Pancreas (tissue), 10 donors: Measurements from ENCODE around the gene TAS2R3. TPM values are rescaled to one million over a fixed set of nuclear protein-coding genes. Genes with fewer than 3 reads are reported as not detected.
"Not testable (repeated sequence)": the region's sequence is repeated elsewhere in the genome, so short reads cannot be mapped to it uniquely, and the experiment has no call there.

Source experiments
- ATAC-seq, 4 donors: fragments of 200-7000 bp; cut with Tn5 transposase; one replicate each; pipeline versions ENCODE4 v1.8.0 to v1.9.1; 2020; ENCODE audit warnings: mild to moderate bottlenecking in 4 of 4, moderate library complexity in 4 of 4
- DNase-seq, 6 donors: peaks; one replicate each; pipeline ENCODE4 v3.0.0-alpha.2; 2020
- FAIRE-seq: peaks from 2 replicates; lab custom pipeline; 2012; peaks lifted over from hg19 to GRCh38; lab: Jason Lieb, UNC
- H3K27ac ChIP-seq, 4 donors: fragments of 200-600 bp; sonication (generic); 1 replicate in 3 of 4; 2 replicates in 1 of 4; pipeline versions ENCODE4 v1.5.0 to v1.8.0; 2020
- H3K27me3 ChIP-seq, 4 donors: fragments of 200-600 bp; one replicate each; pipeline ENCODE4 v1.8.0; 2021
- H3K36me3 ChIP-seq, 3 donors: fragments of 200-600 bp; sonication (generic) in 1 of 3; one replicate each; pipeline versions ENCODE4 v1.5.0 to v1.8.0; 2020 to 2021
- H3K4me1 ChIP-seq, 3 donors: fragments of 200-600 bp; one replicate each; pipeline ENCODE4 v1.8.0; 2021
- H3K4me3 ChIP-seq, 4 donors: fragments of 200-600 bp; sonication (generic) in 2 of 4; one replicate each; pipeline versions ENCODE4 v1.5.0 to v1.8.0; 2020 to 2021
- H3K9me3 ChIP-seq, 4 donors: fragments of 200-600 bp; one replicate each; pipeline ENCODE4 v1.8.0; 2021
- CTCF ChIP-seq, 4 donors: fragments of 200-600 bp; sonication (generic) in 3 of 4; IDR thresholded peaks; one replicate each; pipeline versions ENCODE4 v1.5.0 to v1.8.0; 2021; ENCODE audit warnings: antibody characterized with exemption in 4 of 4
- WGBS, 2 donors: extraction: QIAGEN DNeasy Blood & Tissue Kit; methylation state at CpG; one replicate each; pipeline ENCODE4 v1.1.7; 2013; 5-methylcytosine and 5-hydroxymethylcytosine counted together
- intact Hi-C, 3 donors: fragments of 100-400 bp; cut with DNase I; formaldehyde crosslinking; loops; one replicate each; pipeline versions ENCODE4 v1.11.1 to v1.14.2; 2022
- polyA plus RNA-seq, 2 donors: library from polyadenylated mRNA; stranded (reverse); fragments of 200-250 nt; gene quantifications; one replicate each; pipeline ENCODE4 v1.2.3, GENCODE V29; 2013
- total RNA-seq, 6 donors: library from RNA; stranded (reverse); fragmentation: NEBNext Ultra II Directional in 4 of 6; extraction: Animal tissue kit (Norgen Biotek cat#: 25700) in 4 of 6; gene quantifications; one replicate each; pipeline versions ENCODE4 v1.2.1 to v1.2.4, GENCODE V29; 2021 to 2023
- donor health status: healthy with polysubstance abuse.
- donor health status: DM: no; HTN: no; CAD: no; lungs with moderate emphysema.
- donor health status: DM: no; HTN: no; CAD: no.
- donor health status: control.
- donor health status: control.
- donor health status: Bipolar disorder and iron deficiency.
- donor health status: DM: yes; HTN: yes; CAD: no.
- donor health status: DM: no; HTN: no; CAD: no.
- donor health status: DM: no; HTN: no; CAD: no.
- donor health status: DM: yes; HTN: yes; CAD: no.

TAS2R3 gene
- total and polyA plus RNA-seq, 8 donors: 0.16 to 1.3 (median 0.97) TPM

GRCh38 chr7:141742229-141742628, 21.7 kb upstream of the TAS2R3 start:
- Histone ChIP-seq H3K4me1 (peaks cover 14 to 17% (median 14%) of the 10 kb centered on the region in 3 donors), H3K27ac (no peak overlapping the region), H3K4me3 (no peak overlapping the region), H3K36me3 (peaks cover 8 to 61% (median 44%) of the 10 kb centered on the region in 3 donors), H3K9me3 (no peaks in the 10 kb centered on the region), H3K27me3 (no peaks in the 10 kb centered on the region)
- FAIRE-seq: no peak
- ATAC-seq: no peak
- no peak for TF ChIP-seq CTCF (IDR thresholded peaks at IDR 0.05)
- DNase-seq: no peak
- 47 to 50% methylated on average over 1 of the region's 1 CpG for WGBS, 2 donors
- intact Hi-C loops: no loop called here

- TF ChIP-seq CTCF (IDR thresholded peaks at IDR 0.05): no peak
- no peak overlapping the region for H3K27ac ChIP-seq
- H3K9me3 ChIP-seq: no peaks in the 10 kb centered on the region
- peaks cover 8 to 11% (median 9%) of the 10 kb centered on the region in 3 donors for H3K4me1 ChIP-seq
- peaks cover 8 to 73% (median 46%) of the 10 kb centered on the region in 3 donors for H3K36me3 ChIP-seq
- DNase-seq (no peak), ATAC-seq (no peak), FAIRE-seq (no peak)
- H3K4me3 ChIP-seq: no peak overlapping the region
- WGBS, 2 donors: 81 to 88% methylated on average over 2 of the region's 2 CpGs
- H3K27me3 ChIP-seq: no peaks in the 10 kb centered on the region
- intact Hi-C loops: no loop called here
Observed at GRCh38 chr7:141744131-141744530, 19.8 kb upstream of the TAS2R3 start.

DNA sequence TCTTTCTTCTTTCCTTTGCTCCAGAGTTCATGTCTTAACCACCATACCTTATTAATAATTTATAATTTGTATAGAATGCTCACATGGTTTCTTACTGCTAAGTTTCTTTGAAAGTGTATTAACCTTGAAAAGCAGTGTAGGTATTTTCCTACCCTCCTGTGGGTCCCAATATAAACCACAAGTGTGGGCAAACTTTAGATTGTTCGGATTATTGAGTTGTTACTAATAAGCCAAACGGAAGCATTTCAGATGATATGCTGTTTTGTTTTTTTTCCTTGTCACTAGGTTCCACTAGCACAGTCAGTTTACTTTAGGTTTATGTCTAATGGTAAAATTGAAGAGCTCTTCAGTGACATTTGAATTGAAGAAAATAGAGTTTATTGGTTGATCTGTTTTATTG, 15.5 kb upstream of the TAS2R3 start:
- no peaks in the 10 kb centered on the region for H3K4me1 ChIP-seq
- peaks cover 14 to 85% (median 60%) of the 10 kb centered on the region in 3 donors for H3K36me3 ChIP-seq
- H3K27me3 ChIP-seq: no peaks in the 10 kb centered on the region
- TF ChIP-seq CTCF (IDR thresholded peaks at IDR 0.05): no peak
- no peak overlapping the region for H3K27ac ChIP-seq
- intact Hi-C loops: no loop called here
- WGBS, 2 donors: 92 to 94% methylated on average over 2 of the region's 2 CpGs
- H3K4me3 ChIP-seq: no peak overlapping the region
- ATAC-seq (no peak), FAIRE-seq (no peak), DNase-seq (no peak)
- H3K9me3 ChIP-seq: no peaks in the 10 kb centered on the region

- FAIRE-seq, intact Hi-C loops, H3K4me3 ChIP-seq, H3K9me3 ChIP-seq, H3K27me3 ChIP-seq, DNase-seq, H3K4me1 ChIP-seq, ATAC-seq, H3K27ac ChIP-seq: not testable (repeated sequence)
- H3K36me3 ChIP-seq: peaks cover 12 to 51% (median 32%) of the 10 kb centered on the region in 3 donors
- 97 to 99% methylated on average over 10 of the region's 10 CpGs for WGBS, 2 donors
Observed at GRCh38 chr7:141751904-141752303, 12.0 kb upstream of the TAS2R3 start.

DNA sequence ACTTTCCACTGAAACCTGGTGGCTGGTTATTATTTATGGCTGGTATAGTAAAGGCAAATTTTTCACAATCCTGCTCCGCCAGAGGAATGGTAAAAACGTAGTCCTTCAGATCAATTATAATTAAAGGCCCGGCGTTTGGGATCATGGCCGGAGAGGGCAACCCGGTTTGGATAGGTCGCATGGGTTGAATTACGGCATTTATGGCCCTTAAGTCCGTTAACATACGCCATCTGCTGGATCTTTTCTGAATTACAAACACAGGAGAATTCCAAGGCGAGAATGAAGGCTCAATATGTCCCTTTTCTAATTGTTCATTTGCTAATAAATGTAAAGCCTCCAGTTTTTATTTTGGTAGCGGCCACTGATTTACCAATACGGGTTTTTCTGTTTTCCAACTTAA, 11.3 kb upstream of the TAS2R3 start:
- WGBS, 2 donors: 97 to 99% methylated on average over 13 of the region's 13 CpGs
- Histone ChIP-seq H3K9me3 (no peaks in the 10 kb centered on the region), H3K36me3 (peaks cover 12 to 50% (median 32%) of the 10 kb centered on the region in 3 donors), H3K4me1 (no peaks in the 10 kb centered on the region), H3K27ac (no peak overlapping the region), H3K27me3 (no peaks in the 10 kb centered on the region), H3K4me3 (no peak overlapping the region)
- TF ChIP-seq CTCF (IDR thresholded peaks at IDR 0.05): no peak
- intact Hi-C loops: no loop called here
- ATAC-seq (no peak), FAIRE-seq (no peak), DNase-seq (no peak)
